ENCODE data around the gene RING1.

Gene RING1

GRCh38 chr6:33247977-33248642, 39.8 kb downstream of the RING1 start:
- peak; percentile 83 for DNase-seq (ENCODE audit: low spot score)

DNA sequence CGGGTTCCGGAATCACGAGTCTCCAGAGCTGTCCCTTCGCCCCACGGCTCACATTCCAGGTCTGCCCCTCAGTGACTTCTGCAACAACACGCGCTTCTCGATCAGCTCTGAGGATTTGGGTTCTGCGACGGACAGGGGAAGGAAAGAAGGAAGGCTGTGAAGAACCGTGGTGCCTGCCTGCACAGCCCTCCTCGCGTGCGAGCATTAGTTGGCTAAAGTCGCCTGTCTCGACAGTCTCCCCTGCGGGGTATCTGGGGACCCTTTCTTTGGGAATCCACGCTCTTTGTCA, 40.3 kb downstream of the RING1 start:
- DNase-seq (ENCODE audit: low spot score): no peak

- peak; percentile 99 for DNase-seq (ENCODE audit: low spot score)
Observed at GRCh38 chr6:33248932-33249731, 40.8 kb downstream of the RING1 start.

GRCh38 chr6:33249732-33250630, 41.7 kb downstream of the RING1 start:
- DNase-seq (ENCODE audit: low spot score): no peak

- no peak for DNase-seq (ENCODE audit: low spot score)
Observed at GRCh38 chr6:33250731-33251130, 42.4 kb downstream of the RING1 start.

DNA sequence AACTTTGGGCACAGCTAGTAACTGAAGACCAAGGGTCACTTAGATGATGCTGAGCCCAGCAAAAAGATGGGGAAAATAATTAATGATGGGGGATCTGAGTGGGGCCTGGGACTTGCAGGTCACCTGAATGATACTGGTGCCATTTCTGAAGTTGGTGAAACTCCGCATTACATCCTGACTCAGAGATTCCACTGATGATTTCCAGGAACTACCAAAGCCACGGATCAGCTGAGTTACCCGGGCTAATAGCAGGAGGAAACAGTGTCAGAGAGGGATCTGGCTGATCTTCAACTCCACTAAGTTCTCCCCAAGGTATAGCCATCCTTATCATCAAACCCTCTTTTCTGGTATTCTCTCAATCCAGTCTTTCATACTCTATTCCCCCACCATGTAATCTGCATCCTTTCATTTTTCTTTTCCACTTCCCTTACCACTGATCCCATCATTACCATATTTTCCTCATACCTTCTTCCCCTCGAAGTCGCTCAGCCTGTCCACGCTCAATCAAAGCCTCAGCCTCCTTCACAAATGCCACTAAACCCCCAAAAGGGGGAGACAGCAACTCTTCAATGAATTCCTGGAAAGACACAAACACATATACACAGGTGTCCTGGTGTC, 43.2 kb downstream of the RING1 start:
- DNase-seq (ENCODE audit: low spot score): no peak

DNA sequence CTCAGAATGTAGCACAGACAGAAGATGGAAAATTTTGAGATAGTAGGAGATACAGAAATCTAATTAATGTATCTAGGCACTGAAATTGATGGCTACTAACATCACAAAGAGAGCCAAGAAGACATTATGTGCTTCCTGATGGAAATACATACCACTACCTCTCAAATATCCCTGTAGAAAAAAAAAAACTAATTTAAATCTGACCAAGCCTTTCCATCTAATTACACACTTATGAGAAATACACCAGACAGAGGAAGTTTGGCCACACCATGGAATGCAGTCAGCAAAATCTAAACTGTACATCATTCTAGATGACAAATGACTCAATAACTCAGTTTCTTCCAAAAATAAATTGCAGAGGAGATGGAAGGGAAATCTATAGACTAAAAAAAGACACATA, 44.5 kb downstream of the RING1 start:
- no peak for DNase-seq (ENCODE audit: low spot score)

GRCh38 chr6:33254591-33254990, 46.3 kb downstream of the RING1 start:
- no peak for DNase-seq (ENCODE audit: low spot score)

- no peak for DNase-seq (ENCODE audit: low spot score)
Observed at GRCh38 chr6:33259032-33259431, 50.7 kb downstream of the RING1 start.

Measured in LoVo (cell line).